DND-41 (cell line): ENCODE results near the gene CIDEA.

Experiments
- CTCF ChIP-seq: IDR thresholded peaks from 2 replicates; pipeline ENCODE4 v1.5.1; 2012; ENCODE audit warnings: borderline replicate concordance, low read length, moderate library complexity, mild to moderate bottlenecking; ENCODE audit not compliant: poor library complexity, severe bottlenecking; ENCODE audit errors: extremely low read depth
- EZH2 ChIP-seq: IDR thresholded peaks from 3 replicates; pipeline ENCODE4 v1.6.1; 2012; ENCODE audit warnings: borderline replicate concordance, low read depth, mild to moderate bottlenecking, moderate library complexity, low read length, inconsistent platforms; ENCODE audit not compliant: severe bottlenecking

- TF ChIP-seq CTCF (peak; percentile 35), EZH2 (no peak)
These were observed 24.1 kb downstream of the CIDEA start for GRCh38 chr18:12278215-12278671.
